ENCODE measurements around the gene MYO5B. TPM values are rescaled to one million over a fixed set of nuclear protein-coding genes. Genes with fewer than 3 reads are reported as not detected.

MYO5B gene
- total and polyA plus RNA-seq, 2 of the 4 experiments (the other 2 are of a cell fraction) = 0.24 to 0.54 TPM

GRCh38 chr18:50104421-50104820 lies 90.5 kb downstream of the MYO5B start:
- Histone ChIP-seq H3K9me3 (ENCODE audit: control insufficient read depth, insufficient read depth, low read length) (no peaks in the 10 kb centered on the region), H3K23ac (ENCODE audit: low read depth, low read length) (no peak overlapping the region), H4K20me1 (ENCODE audit: insufficient read depth, low read length) (no peaks in the 10 kb centered on the region), H3K4ac (ENCODE audit: low read depth, low read length) (no peak overlapping the region), H3K27me3 (ENCODE audit: control insufficient read depth, insufficient read depth, low read length) (no peaks in the 10 kb centered on the region), H3K9me1 (ENCODE audit: insufficient read depth, low read length) (no peaks in the 10 kb centered on the region), H3K36me3 (ENCODE audit: control insufficient read depth, insufficient read depth, low read length) (no peaks in the 10 kb centered on the region), H3K18ac (ENCODE audit: low read depth, low read length) (no peak overlapping the region), H2BK120ac (ENCODE audit: low read depth, low read length) (no peak overlapping the region), H3K14ac (replicated peaks; ENCODE audit: low read depth, low read length) (no peak overlapping the region), H3K4me3 (ENCODE audit: insufficient read depth, low read depth, low read length) (no peak overlapping the region), H3K27ac (ENCODE audit: insufficient read depth, low read length) (no peak overlapping the region), H4K91ac (ENCODE audit: insufficient read depth, low read depth, low read length) (no peak overlapping the region), H2BK20ac (ENCODE audit: low read depth, low read length) (no peak overlapping the region), H2AK5ac (ENCODE audit: low read depth, low read length) (no peak overlapping the region), H4K5ac (ENCODE audit: low read depth, low read length) (no peak overlapping the region), H4K8ac (ENCODE audit: low read depth in 2 of 2, low read length in 2 of 2) (no peak overlapping the region), H2AK9ac (replicated peaks; ENCODE audit: low read depth, low read length, poor library complexity) (no peak overlapping the region), H2BK5ac (ENCODE audit: low read depth, low read length, poor library complexity, severe bottlenecking) (no peak overlapping the region), H3K79me1 (ENCODE audit: low read depth in 1 of 2, low read length in 2 of 2) (no peaks in the 10 kb centered on the region), H2BK15ac (ENCODE audit: low read depth, low read length) (no peak overlapping the region), H3K4me1 (ENCODE audit: control insufficient read depth, insufficient read depth, low read length) (no peaks in the 10 kb centered on the region), H3K56ac (ENCODE audit: extremely low read depth, insufficient read depth, low read length) (no peak overlapping the region), H3K9ac (ENCODE audit: low read depth, low read length) (no peak overlapping the region), H2AFZ (replicated peaks; ENCODE audit: low read length, poor library complexity) (no peak overlapping the region), H3K4me2 (ENCODE audit: low read depth, low read length) (no peak overlapping the region)
- in situ Hi-C loops (cut with MboI; ENCODE audit: low sequenced_read_pairs) = no loop called here
- TF ChIP-seq POLR2A (IDR thresholded peaks at IDR 0.05; ENCODE audit: low read depth, low read length) (no peak), CEBPB (IDR thresholded peaks at IDR 0.05; ENCODE audit: low read depth, low read length) (no peak), BHLHE40 (IDR thresholded peaks at IDR 0.05; ENCODE audit: low read depth, low read length) (no peak), FOS (IDR thresholded peaks at IDR 0.05; ENCODE audit: low read depth, low read length) (no peak), NFE2L2 (IDR thresholded peaks at IDR 0.05; ENCODE audit: low read depth, low read length) (no peak), CTCF (conservative IDR thresholded peaks at IDR 0.05; ENCODE audit: low read depth, low read length) (no peak), RFX5 (IDR thresholded peaks at IDR 0.05; ENCODE audit: low read depth, low read length) (no peak), SMC3 (IDR thresholded peaks at IDR 0.05; ENCODE audit: low read depth, low read length) (no peak), RAD21 (IDR thresholded peaks at IDR 0.05; ENCODE audit: low read length) (no peak), USF2 (IDR thresholded peaks at IDR 0.05; ENCODE audit: low read depth, low read length) (no peak), MXI1 (IDR thresholded peaks at IDR 0.05; ENCODE audit: borderline replicate concordance, low read depth, low read length) (no peak), MAZ (IDR thresholded peaks at IDR 0.05; ENCODE audit: borderline replicate concordance, low read depth, low read length) (no peak), RCOR1 (IDR thresholded peaks at IDR 0.05; ENCODE audit: insufficient replicate concordance, low read length) (no peak), CHD1 (IDR thresholded peaks at IDR 0.05; ENCODE audit: low read depth, low read length) (no peak), MAFK (IDR thresholded peaks at IDR 0.05; ENCODE audit: low read depth, low read length) (no peak), ELK1 (IDR thresholded peaks at IDR 0.05; ENCODE audit: borderline replicate concordance, low read depth, low read length) (no peak)
- POLR2A ChIA-PET (ENCODE audit: unreplicated experiment) = no interaction called here
- dilution Hi-C loops (cut with HindIII; ENCODE audit: low sequenced_read_pairs, unreplicated experiment) = no loop called here
- no TSS peak for BruUV-seq (replicated peaks)
- no peak for ATAC-seq (ENCODE audit: low read depth)
- intact Hi-C loops (cut with micrococcal nuclease) = no loop called here
- no CpG with 5 or more reads among the region's 3 CpGs for WGBS, 2 experiments (ENCODE audit: extremely low coverage in 2 of 2, insufficient read length in 1 of 2)
- DNase-seq = no peak
- CTCF ChIA-PET = no interaction called here

Measured in IMR-90 (cell line).